Transverse colon (tissue), 4 donors: ENCODE results near the gene SMIM1. TPM values are rescaled to one million over a fixed set of nuclear protein-coding genes. Genes with fewer than 3 reads are reported as not detected.
A peak's percentile ranks its signal among the peaks of the same experiment; 100 is the strongest.
"Not testable (repeated sequence)": the region's sequence is repeated elsewhere in the genome, so short reads cannot be mapped to it uniquely, and the experiment has no call there.

Experiments used
- DNase-seq: peaks from one replicate; pipeline ENCODE4 v3.0.0-alpha.2; 2019
- H3K27ac ChIP-seq, 4 donors: fragments of 200-600 bp; sonication (generic); 2 replicates each; pipeline ENCODE4 v1.5.1; 2016 to 2018; ENCODE audit warnings: inconsistent platforms in 4 of 4
- H3K27me3 ChIP-seq: fragments of 200-600 bp; sonication (generic); 2 replicates; pipeline ENCODE4 v1.5.1; 2017; ENCODE audit warnings: inconsistent platforms
- H3K36me3 ChIP-seq, 4 donors: fragments of 200-600 bp; sonication (generic); 2 replicates each; pipeline ENCODE4 v1.5.1; 2017 to 2019; ENCODE audit warnings: inconsistent platforms in 4 of 4
- H3K4me1 ChIP-seq, 4 donors: fragments of 200-600 bp; sonication (generic); 2 replicates each; pipeline ENCODE4 v1.5.1; 2017 to 2020; ENCODE audit warnings: inconsistent platforms in 4 of 4
- H3K4me3 ChIP-seq, 4 donors: fragments of 200-600 bp; sonication (generic); 1 replicate in 1 of 4; 2 replicates in 3 of 4; pipeline versions ENCODE4 v1.5.1 to v1.6.1; 2017 to 2019; ENCODE audit warnings: inconsistent platforms in 4 of 4
- H3K9me3 ChIP-seq, 2 donors: fragments of 200-600 bp; sonication (generic); 2 replicates each; pipeline ENCODE4 v1.5.1; 2017 to 2019; ENCODE audit warnings: inconsistent platforms in 2 of 2
- CTCF ChIP-seq, 5 experiments: fragments of 200-600 bp in 3 of 5; fragments of 450-650 bp in 2 of 5; sonication (generic) in 3 of 5; IDR thresholded peaks; 1 replicate in 2 of 5; 2 replicates in 3 of 5; pipeline ENCODE4 v1.5.1; 2016 to 2017; ENCODE audit warnings: antibody characterized with exemption in 5 of 5, inconsistent platforms in 3 of 5, mild to moderate bottlenecking in 2 of 5, moderate library complexity in 1 of 5
- EP300 ChIP-seq: sonication (generic); formaldehyde crosslinking; IDR thresholded peaks from one replicate; pipeline ENCODE4 v1.6.1; 2017; ENCODE audit warnings: antibody characterized with exemption, low read depth
- POLR2A ChIP-seq: fragments of 450-650 bp; IDR thresholded peaks from one replicate; pipeline ENCODE4 v1.6.1; 2016; ENCODE audit warnings: antibody characterized with exemption, mild to moderate bottlenecking, moderate library complexity
- POLR2AphosphoS5 ChIP-seq, 3 donors: sonication (generic); formaldehyde crosslinking; IDR thresholded peaks; one replicate each; pipeline ENCODE4 v1.6.1; 2016; ENCODE audit warnings: antibody characterized with exemption in 3 of 3
- WGBS, 2 donors: methylation state at CpG; one replicate each; pipeline ENCODE4 v1.1.5; 2018; ENCODE audit warnings: low coverage in 1 of 2; 5-methylcytosine and 5-hydroxymethylcytosine counted together
- in situ Hi-C, 4 donors: fragments of 200-750 bp; cut with MboI; loops; one replicate each; pipeline versions ENCODE4 v1.15.0 to v1.15.1; 2017; ENCODE audit warnings: low sequenced_read_pairs in 3 of 4, low pct_ligation_motif_present in 1 of 4, low pct_unique_long_range_greater_than_20kb in 1 of 4
- intact Hi-C: fragments of 100-400 bp; cut with DNase I; formaldehyde crosslinking; loops from one replicate; pipeline ENCODE4 v1.15.1; 2023; ENCODE audit warnings: low total_unique reads
- total RNA-seq, 4 donors: library from RNA; depleted of rRNA; stranded (reverse); fragments of >200 nt; gene quantifications; one replicate each; pipeline ENCODE4 v1.1.0, GENCODE V29; 2016

The SMIM1 gene
- total RNA-seq, 4 donors from 2014 or later: not detected

- peaks cover 4 to 16% (median 8%) of the 10 kb centered on the region in 4 donors for H3K4me1 ChIP-seq
- H3K36me3 ChIP-seq: no peaks in the 10 kb centered on the region
- intact Hi-C loops: no loop called here
- peak overlapping the region in 1 of 4 donors; percentile 82 for H3K4me3 ChIP-seq
- H3K27me3 ChIP-seq: peaks cover 14% of the 10 kb centered on the region
- 68 to 73% methylated on average over 5 to 13 of the region's 13 CpGs for whole genome bisulfite sequencing, 2 donors
- H3K9me3 ChIP-seq: no peaks in the 10 kb centered on the region
- in situ Hi-C loops: no loop called here
- no peak for DNase-seq
- H3K27ac ChIP-seq: peak overlapping the region in 1 of 4 donors; percentile 81
- TF ChIP-seq EP300 (no peak), POLR2AphosphoS5 (IDR thresholded peaks at IDR 0.05) (no peak), CTCF (IDR thresholded peaks at IDR 0.05) (no peak)
Measured at GRCh38 chr1:3747903-3748302, 24.6 kb upstream of the SMIM1 start.

GRCh38 chr1:3748316-3748900 is 24.1 kb upstream of the SMIM1 start:
- H3K27ac ChIP-seq, in situ Hi-C loops, DNase-seq, H3K36me3 ChIP-seq, intact Hi-C loops, H3K9me3 ChIP-seq, H3K4me3 ChIP-seq: not testable (repeated sequence)
- Histone ChIP-seq H3K4me1 (peaks cover 4 to 16% (median 8%) of the 10 kb centered on the region in 4 donors), H3K27me3 (peaks cover 15% of the 10 kb centered on the region)
- 67 to 68% methylated on average over 6 to 15 of the region's 15 CpGs for WGBS, 2 donors

- TF ChIP-seq POLR2AphosphoS5 (IDR thresholded peaks at IDR 0.05) (no peak), EP300 (no peak), CTCF (IDR thresholded peaks at IDR 0.05) (no peak), POLR2A (no peak)
- DNase-seq: no peak
- 17 to 55% methylated on average over 1 to 5 of the region's 5 CpGs for WGBS, 2 donors
Measured at GRCh38 chr1:3749512-3749911, 23.0 kb upstream of the SMIM1 start.

GRCh38 chr1:3750741-3751140 is 21.8 kb upstream of the SMIM1 start:
- no peak for DNase-seq
- no peaks in the 10 kb centered on the region for H3K9me3 ChIP-seq
- peaks cover 15% of the 10 kb centered on the region for H3K27me3 ChIP-seq
- H3K4me3 ChIP-seq: no peak overlapping the region
- WGBS, 2 donors: 53 to 62% methylated on average over 2 to 6 of the region's 6 CpGs
- TF ChIP-seq POLR2AphosphoS5 (IDR thresholded peaks at IDR 0.05) (no peak), EP300 (no peak), POLR2A (no peak), CTCF (IDR thresholded peaks at IDR 0.05) (no peak)
- H3K27ac ChIP-seq: no peak overlapping the region
- H3K36me3 ChIP-seq: no peaks in the 10 kb centered on the region
- intact Hi-C loops (no loop called here), in situ Hi-C loops (no loop called here)
- H3K4me1 ChIP-seq: peaks cover 4 to 16% (median 8%) of the 10 kb centered on the region in 4 donors

More at GRCh38 chr1:3749512-3749911, 23.0 kb upstream of the SMIM1 start:
- H3K9me3 ChIP-seq: no peaks in the 10 kb centered on the region
- H3K27ac ChIP-seq: no peak overlapping the region
- peaks cover 15% of the 10 kb centered on the region for H3K27me3 ChIP-seq
- in situ Hi-C loops: no loop called here
- no peaks in the 10 kb centered on the region for H3K36me3 ChIP-seq
- intact Hi-C loops: no loop called here
- H3K4me1 ChIP-seq: peaks cover 4 to 16% (median 8%) of the 10 kb centered on the region in 4 donors
- H3K4me3 ChIP-seq: no peak overlapping the region
